Esophagus (tissue), 2 donors: Measurements from ENCODE around the gene SLC22A3. TPM values are rescaled to one million over a fixed set of nuclear protein-coding genes. Genes with fewer than 3 reads are reported as not detected.
A peak's percentile ranks its signal among the peaks of the same experiment; 100 is the strongest.

Source experiments
- H3K27ac ChIP-seq, 2 donors: one replicate each; pipeline ENCODE4 v1.5.1; 2013; ENCODE audit warnings: low read depth in 2 of 2, mild to moderate bottlenecking in 2 of 2, inconsistent platforms in 1 of 2, low read length in 1 of 2, moderate library complexity in 1 of 2
- H3K27me3 ChIP-seq, 2 donors: one replicate each; pipeline ENCODE4 v1.6.1; 2013; ENCODE audit warnings: low read length in 2 of 2, control low read depth in 1 of 2, mild to moderate bottlenecking in 1 of 2; ENCODE audit not compliant: insufficient read depth in 2 of 2, control insufficient read depth in 1 of 2
- H3K36me3 ChIP-seq, 2 donors: one replicate each; pipeline ENCODE4 v1.6.1; 2013; ENCODE audit warnings: low read length in 1 of 2; ENCODE audit not compliant: control insufficient read depth in 2 of 2, insufficient read depth in 2 of 2
- H3K4me1 ChIP-seq, 2 donors: one replicate each; pipeline ENCODE4 v1.6.1; 2013; ENCODE audit warnings: low read length in 1 of 2; ENCODE audit not compliant: control insufficient read depth in 2 of 2, insufficient read depth in 2 of 2
- H3K4me3 ChIP-seq, 2 donors: one replicate each; pipeline ENCODE4 v1.5.1; 2013; ENCODE audit warnings: low read length in 2 of 2, mild to moderate bottlenecking in 2 of 2, low read depth in 1 of 2, moderate library complexity in 1 of 2
- H3K9me3 ChIP-seq, 2 donors: one replicate each; pipeline ENCODE4 v1.6.1; 2013; ENCODE audit warnings: mild to moderate bottlenecking in 2 of 2, low read depth in 1 of 2, low read length in 1 of 2, moderate library complexity in 1 of 2; ENCODE audit not compliant: control insufficient read depth in 2 of 2, insufficient read depth in 1 of 2
- WGBS, 2 donors: extraction: QIAGEN DNeasy Blood & Tissue Kit; methylation state at CpG; one replicate each; pipeline ENCODE4 v1.1.7; 2013; 5-methylcytosine and 5-hydroxymethylcytosine counted together
- polyA plus RNA-seq, 2 donors: library from polyadenylated mRNA; stranded (reverse); fragments of 200-250 nt; gene quantifications; one replicate each; pipeline ENCODE4 v1.2.3, GENCODE V29; 2013
- donor health status: healthy with polysubstance abuse.
- donor health status: Bipolar disorder and iron deficiency.

Gene SLC22A3
- polyA plus RNA-seq, 2 donors, result 3.4 to 5.8 TPM

GRCh38 chr6:160349814-160350350, 1.7 kb downstream of the SLC22A3 start:
- H3K4me1 ChIP-seq, result peaks cover 0 to 8% of the 10 kb centered on the region in 2 donors
- no peaks in the 10 kb centered on the region for H3K36me3 ChIP-seq
- no peak overlapping the region for H3K27ac ChIP-seq
- H3K9me3 ChIP-seq, result peaks cover 0 to 5% of the 10 kb centered on the region in 2 donors
- 87 to 88% methylated on average over 11 of the region's 11 CpGs for WGBS, 2 donors
- H3K27me3 ChIP-seq, result no peaks in the 10 kb centered on the region
- peak overlapping the region in 1 of 2 donors; percentile 17 for H3K4me3 ChIP-seq

GRCh38 chr6:160353950-160354496, 5.8 kb downstream of the SLC22A3 start:
- Histone ChIP-seq H3K27me3 (no peaks in the 10 kb centered on the region), H3K36me3 (no peaks in the 10 kb centered on the region), H3K27ac (no peak overlapping the region), H3K4me1 (peaks cover 0 to 5% of the 10 kb centered on the region in 2 donors), H3K4me3 (no peak overlapping the region), H3K9me3 (no peaks in the 10 kb centered on the region)
- WGBS, 2 donors, result 82% methylated on average over 2 of the region's 2 CpGs

GRCh38 chr6:160355001-160355400, 6.8 kb downstream of the SLC22A3 start:
- Histone ChIP-seq H3K9me3 (no peaks in the 10 kb centered on the region), H3K27me3 (no peaks in the 10 kb centered on the region), H3K4me3 (no peak overlapping the region), H3K4me1 (peaks cover 0 to 3% of the 10 kb centered on the region in 2 donors), H3K36me3 (no peaks in the 10 kb centered on the region), H3K27ac (peak overlapping the region in 1 of 2 donors; percentile 57)
- WGBS, 2 donors, result 77 to 83% methylated on average over 7 of the region's 7 CpGs

- Histone ChIP-seq H3K27me3 (no peaks in the 10 kb centered on the region), H3K36me3 (no peaks in the 10 kb centered on the region), H3K4me1 (peaks cover 0 to 3% of the 10 kb centered on the region in 2 donors), H3K27ac (no peak overlapping the region), H3K9me3 (no peaks in the 10 kb centered on the region), H3K4me3 (no peak overlapping the region)
- WGBS, 2 donors, result 74 to 77% methylated on average over 14 of the region's 14 CpGs
These were observed 8.0 kb downstream of the SLC22A3 start for GRCh38 chr6:160356074-160356744.

GRCh38 chr6:160357088-160357487, 8.9 kb downstream of the SLC22A3 start:
- Histone ChIP-seq H3K9me3 (no peaks in the 10 kb centered on the region), H3K27me3 (no peaks in the 10 kb centered on the region), H3K36me3 (no peaks in the 10 kb centered on the region), H3K4me1 (peaks cover 0 to 3% of the 10 kb centered on the region in 2 donors), H3K27ac (no peak overlapping the region), H3K4me3 (no peak overlapping the region)
- 81 to 87% methylated on average over 6 of the region's 6 CpGs for WGBS, 2 donors

GRCh38 chr6:160358225-160359119, 10.3 kb downstream of the SLC22A3 start:
- Histone ChIP-seq H3K4me3 (no peak overlapping the region), H3K27ac (no peak overlapping the region), H3K36me3 (no peaks in the 10 kb centered on the region), H3K9me3 (no peaks in the 10 kb centered on the region), H3K4me1 (peaks cover 0 to 3% of the 10 kb centered on the region in 2 donors), H3K27me3 (no peaks in the 10 kb centered on the region)
- WGBS, 2 donors, result 74 to 80% methylated on average over 9 of the region's 9 CpGs

GRCh38 chr6:160360955-160361354, 12.8 kb downstream of the SLC22A3 start:
- Histone ChIP-seq H3K9me3 (no peaks in the 10 kb centered on the region), H3K27ac (no peak overlapping the region), H3K4me1 (no peaks in the 10 kb centered on the region), H3K27me3 (no peaks in the 10 kb centered on the region), H3K4me3 (no peak overlapping the region), H3K36me3 (no peaks in the 10 kb centered on the region)

- Histone ChIP-seq H3K36me3 (no peaks in the 10 kb centered on the region), H3K27me3 (no peaks in the 10 kb centered on the region), H3K4me3 (no peak overlapping the region), H3K4me1 (no peaks in the 10 kb centered on the region), H3K27ac (no peak overlapping the region), H3K9me3 (no peaks in the 10 kb centered on the region)
- 73 to 89% methylated on average over 24 to 28 of the region's 28 CpGs for WGBS, 2 donors
These were observed 14.4 kb downstream of the SLC22A3 start for GRCh38 chr6:160362556-160362955.
